Lower leg skin (tissue), 4 donors: Measurements from ENCODE around the gene ANKRD13B. TPM values are rescaled to one million over a fixed set of nuclear protein-coding genes. Genes with fewer than 3 reads are reported as not detected.
"Not testable (repeated sequence)": the region's sequence is repeated elsewhere in the genome, so short reads cannot be mapped to it uniquely, and the experiment has no call there.

Source experiments
- DNase-seq, 2 donors: peaks; one replicate each; pipeline ENCODE4 v3.0.0-alpha.2; 2019; ENCODE audit warnings: low spot score in 2 of 2
- H3K4me3 ChIP-seq: fragments of 200-600 bp; sonication (generic); 2 replicates; pipeline ENCODE4 v1.5.1; 2017; ENCODE audit warnings: mild to moderate bottlenecking, low read depth; ENCODE audit not compliant: poor library complexity, severe bottlenecking
- CTCF ChIP-seq, 3 donors: fragments of 450-650 bp; IDR thresholded peaks; one replicate each; pipeline ENCODE4 v1.5.1; 2016; ENCODE audit warnings: antibody characterized with exemption in 3 of 3, mild to moderate bottlenecking in 3 of 3, moderate library complexity in 2 of 3
- POLR2A ChIP-seq, 2 donors: fragments of 450-650 bp; IDR thresholded peaks; one replicate each; pipeline ENCODE4 v1.6.1; 2016 to 2017; ENCODE audit warnings: antibody characterized with exemption in 2 of 2, mild to moderate bottlenecking in 1 of 2, moderate library complexity in 1 of 2
- WGBS, 2 donors: methylation state at CpG; one replicate each; pipeline ENCODE4 v1.1.5; 2018; 5-methylcytosine and 5-hydroxymethylcytosine counted together
- intact Hi-C: fragments of 100-400 bp; cut with DNase I; formaldehyde crosslinking; loops from one replicate; pipeline ENCODE4 v1.15.0; 2023; ENCODE audit warnings: low total_unique reads
- total RNA-seq, 4 donors: library from RNA; depleted of rRNA; stranded (reverse); fragments of >200 nt; gene quantifications; one replicate each; pipeline ENCODE4 v1.1.0, GENCODE V29; 2016

ANKRD13B gene
- total RNA-seq, 4 donors from 2014 or later, result 8.1 to 18.8 (median 11.7) TPM

- DNase-seq, result no peak
- WGBS, 2 donors, result 75 to 77% methylated on average over 2 of the region's 2 CpGs
- TF ChIP-seq POLR2A (IDR thresholded peaks at IDR 0.05), result no peak
- no peak for TF ChIP-seq CTCF (IDR thresholded peaks at IDR 0.05)
- intact Hi-C loops, result no loop called here
- no peak overlapping the region for H3K4me3 ChIP-seq
Measured at GRCh38 chr17:29642171-29642611, 49.3 kb downstream of the ANKRD13B start.

GRCh38 chr17:29643817-29644160, 50.9 kb downstream of the ANKRD13B start:
- DNase-seq, result no peak
- WGBS, 2 donors, result 81 to 93% methylated on average over 1 of the region's 1 CpG
- intact Hi-C loops, result no loop called here
- H3K4me3 ChIP-seq, result no peak overlapping the region
- TF ChIP-seq CTCF (IDR thresholded peaks at IDR 0.05) (no peak), POLR2A (IDR thresholded peaks at IDR 0.05) (no peak)

GRCh38 chr17:29645515-29646051, 52.7 kb downstream of the ANKRD13B start:
- TF ChIP-seq CTCF (IDR thresholded peaks at IDR 0.05), result no peak
- intact Hi-C loops, result no loop called here
- WGBS, 2 donors, result 16 to 23% methylated on average over 5 of the region's 5 CpGs
- peak; percentile 91 to 95 for DNase-seq
- H3K4me3 ChIP-seq, result no peak overlapping the region

- intact Hi-C loops, result no loop called here
- 91% methylated on average over 5 of the region's 5 CpGs for WGBS, 2 donors
- TF ChIP-seq CTCF (IDR thresholded peaks at IDR 0.05) (no peak), POLR2A (IDR thresholded peaks at IDR 0.05) (no peak)
- DNase-seq, result no peak
- no peak overlapping the region for H3K4me3 ChIP-seq
Measured at GRCh38 chr17:29648005-29648404, 55.1 kb downstream of the ANKRD13B start.

GRCh38 chr17:29649359-29649758, 56.4 kb downstream of the ANKRD13B start:
- 93 to 96% methylated on average over 5 of the region's 5 CpGs for WGBS, 2 donors
- DNase-seq, result no peak
- no peak for TF ChIP-seq POLR2A (IDR thresholded peaks at IDR 0.05)
- TF ChIP-seq CTCF (IDR thresholded peaks at IDR 0.05), result no peak
- intact Hi-C loops, result no loop called here
- no peak overlapping the region for H3K4me3 ChIP-seq

GRCh38 chr17:29650396-29650795, 57.5 kb downstream of the ANKRD13B start:
- H3K4me3 ChIP-seq, result no peak overlapping the region
- no peak for DNase-seq
- intact Hi-C loops, result no loop called here
- TF ChIP-seq POLR2A (IDR thresholded peaks at IDR 0.05) (no peak), CTCF (IDR thresholded peaks at IDR 0.05) (no peak)
- 93 to 95% methylated on average over 4 of the region's 4 CpGs for WGBS, 2 donors

- intact Hi-C loops, DNase-seq, H3K4me3 ChIP-seq: not testable (repeated sequence)
- WGBS, 2 donors, result 89 to 95% methylated on average over 7 of the region's 7 CpGs
Measured at GRCh38 chr17:29651913-29652312, 59.0 kb downstream of the ANKRD13B start.
